ENCODE results near the gene MYH10. TPM values are rescaled to one million over a fixed set of nuclear protein-coding genes. Genes with fewer than 3 reads are reported as not detected.

The MYH10 gene
- polyA plus RNA-seq, 10 donors = 60.3 to 112 (median 71.4) TPM

GRCh38 chr17:8451933-8452614 is 178.5 kb downstream of the MYH10 start:
- DNase-seq = no peak

GRCh38 chr17:8448310-8448709 is 182.2 kb downstream of the MYH10 start:
- no peak for DNase-seq

GRCh38 chr17:8447799-8448198 is 182.7 kb downstream of the MYH10 start:
- DNase-seq = no peak

- no peak for DNase-seq
Measured at GRCh38 chr17:8445536-8445935, 185.0 kb downstream of the MYH10 start.

GRCh38 chr17:8444494-8444893 is 186.0 kb downstream of the MYH10 start:
- no peak for DNase-seq

- no peak for DNase-seq
Measured at GRCh38 chr17:8443756-8444155, 186.8 kb downstream of the MYH10 start.

- DNase-seq = no peak
Measured at GRCh38 chr17:8442310-8442709, 188.2 kb downstream of the MYH10 start.

- DNase-seq = no peak
Measured at GRCh38 chr17:8441690-8442089, 188.8 kb downstream of the MYH10 start.

- DNase-seq = no peak
Measured at GRCh38 chr17:8439681-8440080, 190.8 kb downstream of the MYH10 start.

GRCh38 chr17:8438441-8438840 is 192.1 kb downstream of the MYH10 start:
- no peak for DNase-seq

GRCh38 chr17:8436844-8437171 is 193.7 kb downstream of the MYH10 start:
- no peak for DNase-seq

GRCh38 chr17:8436169-8436843 is 194.2 kb downstream of the MYH10 start:
- DNase-seq = peak; percentile 44 to 84 (median 57)

- DNase-seq = peak; percentile 98 to 99 (median 99)
Measured at GRCh38 chr17:8435245-8436168, 195.0 kb downstream of the MYH10 start, which contains the start of gene NDEL1. NDEL1 (plus strand) TSS chr17:8435884; CDS start chr17:8444272, 8,388 bp downstream.

- DNase-seq = no peak
Measured at GRCh38 chr17:8430966-8431365, 199.6 kb downstream of the MYH10 start.

GRCh38 chr17:8426802-8427201 is 203.7 kb downstream of the MYH10 start:
- DNase-seq = no peak

GRCh38 chr17:8426094-8426720 is 204.3 kb downstream of the MYH10 start:
- DNase-seq = no peak

Other genes with a start within 250 kb of the MYH10 start
- 1,000 to 10,000 TPM; 3,217 to 3,967 (median 3,406) TPM for gene RPL26, start 247.5 kb downstream of the MYH10 start, polyA plus RNA-seq (ENCODE audit: insufficient read length in 10 of 10)
- under 1 TPM in 5 of 10 donors, not detected in 5; 0.07 to 0.12 (median 0.08) TPM for gene RNF222, start 232.9 kb downstream of the MYH10 start, polyA plus RNA-seq (ENCODE audit: insufficient read length in 10 of 10)
- gene NDEL1, start 194.8 kb downstream of the MYH10 start, polyA plus RNA-seq (ENCODE audit: insufficient read length in 10 of 10) = 10 to 100 TPM; 41.1 to 65.0 (median 52.6) TPM
- under 1 TPM in 2 of 10 donors, not detected in 8; 0.19 to 0.68 TPM for gene CCDC42, start 114.1 kb upstream of the MYH10 start, polyA plus RNA-seq (ENCODE audit: insufficient read length in 10 of 10)
- under 1 TPM in 1 of 10 donors, not detected in 9; 0.62 TPM for gene SPDYE4, start 127.8 kb upstream of the MYH10 start, polyA plus RNA-seq (ENCODE audit: insufficient read length in 10 of 10)
- gene MFSD6L, start 168.6 kb upstream of the MYH10 start, polyA plus RNA-seq (ENCODE audit: insufficient read length in 10 of 10) = under 1 TPM; 0.13 to 0.94 (median 0.30) TPM
- gene PIK3R6, start 236.9 kb upstream of the MYH10 start, polyA plus RNA-seq (ENCODE audit: insufficient read length in 10 of 10) = 1 to 10 TPM; 2.8 to 7.9 (median 4.7) TPM